Thoracic aorta (tissue), 2 donors: ENCODE data around the gene NASP. TPM values are rescaled to one million over a fixed set of nuclear protein-coding genes. Genes with fewer than 3 reads are reported as not detected.

ENCODE experiments used
- ATAC-seq: fragments of 150-250 bp; one replicate; pipeline ENCODE4 v1.8.0; 2017; ENCODE audit warnings: low read depth; ENCODE audit not compliant: insufficient number of reproducible peaks, low FRiP score
- DNase-seq: peaks from one replicate; pipeline ENCODE4 v3.0.0-alpha.2; 2020; ENCODE audit warnings: low spot score
- H3K27ac ChIP-seq, 2 donors: fragments of 200-600 bp; sonication (generic); 1 replicate in 1 of 2; 2 replicates in 1 of 2; pipeline ENCODE4 v1.5.1; 2016; ENCODE audit warnings: mild to moderate bottlenecking in 2 of 2, moderate library complexity in 2 of 2
- H3K27me3 ChIP-seq: fragments of 200-600 bp; sonication (generic); replicated peaks from 2 replicates; pipeline ENCODE4 v1.6.0; 2016; ENCODE audit warnings: mild to moderate bottlenecking; ENCODE audit not compliant: insufficient read depth
- H3K36me3 ChIP-seq: fragments of 200-600 bp; sonication (generic); one replicate; pipeline ENCODE4 v1.5.1; 2016
- H3K4me1 ChIP-seq, 2 donors: fragments of 200-600 bp; sonication (generic); 1 replicate in 1 of 2; 2 replicates in 1 of 2; pipeline versions ENCODE4 v1.5.1 to v1.6.0; 2016; ENCODE audit warnings: low read depth in 2 of 2, mild to moderate bottlenecking in 1 of 2; ENCODE audit not compliant: control insufficient read depth in 1 of 2
- H3K4me3 ChIP-seq: fragments of 200-600 bp; sonication (generic); 2 replicates; pipeline ENCODE4 v1.5.1; 2016; ENCODE audit warnings: mild to moderate bottlenecking
- H3K9me3 ChIP-seq: fragments of 200-600 bp; sonication (generic); 2 replicates; pipeline ENCODE4 v1.5.1; 2016
- CTCF ChIP-seq: fragments of 200-600 bp; sonication (generic); IDR thresholded peaks from one replicate; pipeline ENCODE4 v1.5.1; 2019; ENCODE audit warnings: antibody characterized with exemption
- total RNA-seq, 2 donors: library from RNA; depleted of rRNA; stranded (reverse); fragments of >200 nt; gene quantifications; one replicate each; pipeline versions ENCODE4 v1.1.0 to v1.2.3, GENCODE V29; 2016

Gene NASP
- total RNA-seq, 2 donors from 2014 or later: 34.7 to 91.4 TPM

DNA sequence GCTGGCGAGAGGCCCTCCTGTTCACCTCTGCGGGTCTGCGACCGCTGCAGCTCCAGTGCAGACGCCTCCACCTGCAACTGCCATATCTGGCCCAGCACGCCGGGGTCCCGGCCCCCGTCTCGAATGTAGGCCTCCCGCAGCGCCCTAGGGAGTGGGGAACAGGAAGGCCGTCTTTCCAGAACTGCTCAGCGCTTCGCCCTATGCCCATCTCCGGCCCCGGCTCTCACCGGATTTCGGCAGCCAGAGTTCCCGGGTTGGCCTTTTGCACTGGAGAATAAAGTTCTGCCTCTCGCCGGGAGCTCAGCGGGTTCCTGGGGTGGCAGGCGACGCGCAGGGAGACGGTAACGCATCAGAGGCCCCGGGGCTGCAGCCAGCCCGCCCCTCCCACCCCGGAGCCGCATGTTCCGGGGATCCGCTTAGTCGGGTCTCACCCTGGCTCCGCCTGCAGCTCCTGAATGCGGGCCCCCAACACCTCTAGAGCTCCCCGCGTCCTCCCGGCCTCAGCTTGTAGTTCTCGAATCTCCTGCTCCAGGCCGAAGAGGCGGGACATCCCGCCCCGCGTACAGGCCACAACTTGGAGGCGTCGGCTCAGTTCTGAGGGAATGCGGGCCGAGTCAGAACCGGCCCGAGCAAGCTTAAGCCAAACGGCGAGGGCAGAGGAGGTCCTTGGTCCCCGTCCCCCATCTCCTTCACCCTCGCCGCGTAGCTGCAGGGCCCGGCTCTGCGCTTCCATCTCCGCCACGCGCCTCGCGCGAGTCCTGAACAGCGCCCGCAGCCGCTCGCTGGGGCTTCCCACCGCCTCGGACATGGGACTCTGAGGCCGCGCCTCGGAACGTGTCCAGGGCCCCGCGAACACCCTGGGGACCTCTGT lies 38.9 kb downstream of the NASP start:
- Histone ChIP-seq H3K27me3 (no peaks in the 10 kb centered on the region), H3K9me3 (no peaks in the 10 kb centered on the region), H3K36me3 (peaks cover 6% of the 10 kb centered on the region), H3K4me3 (peak overlapping the region; percentile 63), H3K4me1 (peaks cover 0 to 10% of the 10 kb centered on the region in 2 donors), H3K27ac (peak overlapping the region in 1 of 2 donors; percentile 34)
- no peak for ATAC-seq
- DNase-seq: no peak
- TF ChIP-seq CTCF: no peak

DNA sequence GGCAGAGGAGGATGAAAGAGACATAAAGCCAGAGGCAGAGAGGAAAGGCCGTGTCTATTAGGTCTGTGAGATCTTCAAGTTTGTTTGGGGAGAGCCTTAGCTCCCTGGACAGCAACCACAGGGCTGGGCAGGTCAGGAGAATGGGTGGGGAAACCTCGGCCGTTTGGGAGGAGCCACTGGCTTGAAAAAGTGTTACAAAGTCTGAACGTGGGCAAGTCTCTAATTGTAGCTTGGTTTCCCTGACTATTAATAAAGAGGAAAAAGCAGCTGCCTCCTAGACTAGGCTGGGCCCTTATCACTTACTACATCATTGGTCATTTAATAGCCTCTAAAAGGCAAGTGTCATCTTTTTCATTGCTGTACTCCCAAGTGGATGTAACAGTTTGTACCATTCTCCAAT lies 40.1 kb downstream of the NASP start, which contains the start of gene CCDC17:
CCDC17 (minus strand) TSS at position 83 of the 400 bp plus-strand sequence. CDS start 145 bp downstream, outside the sequence.
- no peaks in the 10 kb centered on the region for H3K9me3 ChIP-seq
- H3K27me3 ChIP-seq: no peaks in the 10 kb centered on the region
- peak within 1 kb of the TSS in 1 of 2 donors; percentile 34 for H3K27ac ChIP-seq
- peak within 1 kb of the TSS; percentile 63 for H3K4me3 ChIP-seq
- DNase-seq (no peak), ATAC-seq (no peak)
- H3K4me1 ChIP-seq: peaks cover 0 to 10% of the 10 kb centered on the region in 2 donors
- H3K36me3 ChIP-seq: peaks cover 11% of the 10 kb centered on the region
- TF ChIP-seq CTCF: no peak

- DNase-seq (no peak), ATAC-seq (no peak)
- TF ChIP-seq CTCF: no peak
- Histone ChIP-seq H3K27me3 (no peaks in the 10 kb centered on the region), H3K4me1 (no peaks in the 10 kb centered on the region), H3K9me3 (no peaks in the 10 kb centered on the region), H3K27ac (no peak overlapping the region), H3K36me3 (peaks cover 55% of the 10 kb centered on the region), H3K4me3 (no peak overlapping the region)
Observed at GRCh38 chr1:45629035-45629434, 45.2 kb downstream of the NASP start.

- Histone ChIP-seq H3K27me3 (no peaks in the 10 kb centered on the region), H3K27ac (no peak overlapping the region), H3K36me3 (peaks cover 58% of the 10 kb centered on the region), H3K4me1 (no peaks in the 10 kb centered on the region), H3K4me3 (no peak overlapping the region), H3K9me3 (no peaks in the 10 kb centered on the region)
- ATAC-seq (no peak), DNase-seq (no peak)
- TF ChIP-seq CTCF: no peak
Observed at GRCh38 chr1:45630429-45630828, 46.6 kb downstream of the NASP start.

DNA sequence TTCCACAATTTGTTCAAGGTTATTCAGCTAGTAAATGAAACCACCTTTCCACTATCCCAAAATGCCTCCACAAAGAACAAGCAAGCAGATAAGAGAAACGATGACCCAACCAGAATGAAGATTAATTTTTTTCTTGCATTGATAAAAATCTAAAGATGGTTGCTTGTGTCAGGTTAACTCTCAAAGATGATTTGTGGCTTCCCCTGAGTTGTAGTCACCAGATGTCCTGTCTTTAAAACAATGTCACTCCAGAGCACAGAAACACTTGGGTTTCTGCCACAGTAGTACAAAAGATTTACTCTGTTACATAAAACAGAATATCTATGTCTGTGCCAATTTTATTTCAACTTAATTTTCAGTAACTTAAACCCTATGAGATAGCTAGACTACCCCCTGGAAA lies 51.4 kb downstream of the NASP start:
- Histone ChIP-seq H3K4me3 (no peak overlapping the region), H3K27ac (no peak overlapping the region), H3K4me1 (no peaks in the 10 kb centered on the region), H3K27me3 (no peaks in the 10 kb centered on the region), H3K36me3 (peaks cover 61% of the 10 kb centered on the region), H3K9me3 (no peaks in the 10 kb centered on the region)
- DNase-seq (no peak), ATAC-seq (no peak)
- TF ChIP-seq CTCF: no peak
